SK-N-SH (cell line): ENCODE results near the gene TMEM134.

Experiments
- MEF2A ChIP-seq: IDR thresholded peaks from 2 replicates; pipeline ENCODE4 v1.4.0; 2012; ENCODE audit warnings: low read depth, borderline replicate concordance
- SIN3A ChIP-seq: IDR thresholded peaks from 2 replicates; pipeline ENCODE4 v1.6.1; 2012; ENCODE audit warnings: low read depth, mild to moderate bottlenecking, low read length, moderate library complexity, borderline replicate concordance
- SMC3 ChIP-seq: IDR thresholded peaks from 2 replicates; pipeline ENCODE4 v1.6.1; 2012; ENCODE audit warnings: low read depth, low read length, improper control_type of control experiment
- YY1 ChIP-seq: IDR thresholded peaks from 2 replicates; pipeline ENCODE4 v1.4.0; 2012; ENCODE audit warnings: low read depth, mild to moderate bottlenecking

DNA sequence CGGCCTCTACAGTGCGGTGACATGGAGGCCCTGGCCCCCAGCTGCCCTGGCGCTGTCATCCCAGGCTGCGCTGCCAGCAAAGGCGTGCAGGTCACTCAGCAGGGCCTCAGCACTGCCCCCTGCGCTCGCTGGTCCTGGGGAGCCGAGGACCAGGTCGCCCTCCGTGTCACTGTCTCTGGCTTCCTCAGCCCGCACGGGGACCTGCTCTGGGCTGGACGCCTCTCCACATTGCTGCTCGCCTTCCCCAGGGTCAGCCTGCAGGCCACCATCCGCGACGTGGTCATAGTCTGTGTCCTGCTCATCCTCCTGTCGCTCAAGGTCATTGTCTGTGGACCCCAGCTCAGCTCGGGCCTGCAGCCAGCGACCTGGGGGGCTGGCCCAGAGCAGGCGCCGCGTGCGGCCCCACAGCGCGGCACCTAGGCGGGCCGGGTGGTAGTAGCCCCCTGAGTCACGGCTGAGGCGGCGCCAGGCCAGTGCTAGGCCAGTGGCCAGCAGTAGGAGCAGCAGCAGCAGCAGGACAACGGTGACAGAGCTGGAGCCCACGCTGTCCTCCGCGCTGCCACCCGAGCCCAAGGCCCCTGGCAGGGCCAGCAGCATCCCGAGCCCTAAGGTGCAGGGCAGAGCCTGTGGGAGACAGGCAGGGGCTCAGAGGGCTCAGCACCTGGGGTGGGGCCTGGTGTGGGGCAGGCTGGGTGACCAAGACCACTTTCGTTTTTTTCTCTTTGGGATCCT is 33.2 kb downstream of the TMEM134 start:
- TF ChIP-seq YY1 (no peak), SMC3 (no peak), MEF2A (no peak), SIN3A (no peak)
